ENCODE measurements around the gene GPHB5. TPM values are rescaled to one million over a fixed set of nuclear protein-coding genes. Genes with fewer than 3 reads are reported as not detected.

GPHB5 gene, protein sequence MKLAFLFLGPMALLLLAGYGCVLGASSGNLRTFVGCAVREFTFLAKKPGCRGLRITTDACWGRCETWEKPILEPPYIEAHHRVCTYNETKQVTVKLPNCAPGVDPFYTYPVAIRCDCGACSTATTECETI
- total RNA-seq (2014; rRNA removed; shearing (Covaris generic)) = not detected in 2 replicates
- polyA plus RNA-seq (2016; fragmentation: Nextera tagmentation; extraction: Ambion mirVana) = not detected in 2 replicates

DNA sequence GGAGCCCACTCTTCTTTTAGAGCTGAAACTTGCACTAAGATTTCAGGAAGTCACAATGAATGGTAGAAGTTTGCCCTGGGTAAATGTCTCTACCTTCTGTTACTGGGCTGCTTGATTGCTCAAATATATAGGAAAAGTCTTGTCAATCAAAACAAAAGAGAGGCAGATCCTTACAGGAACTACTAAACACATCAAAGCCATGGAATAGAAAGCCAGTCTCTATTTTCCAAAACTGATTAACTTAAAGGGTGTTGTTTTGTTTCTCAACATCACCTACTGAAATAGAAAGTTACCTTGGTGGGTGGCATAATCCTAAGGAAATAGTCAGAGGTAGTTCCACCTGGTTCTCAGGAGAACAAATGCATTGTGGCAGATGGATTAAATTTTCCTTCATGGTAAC lies at the start of gene GPHB5:
GPHB5 (minus strand) TSS at position 101 of the 400 bp plus-strand sequence. CDS start 1,086 bp downstream, outside the sequence.
- no peaks in the 10 kb centered on the region for H4K20me1 ChIP-seq (ENCODE audit: insufficient read depth)
- H3K27me3 ChIP-seq (replicated peaks; ENCODE audit: insufficient read depth) = no peaks in the 10 kb centered on the region; the same call in 1 of the 2 replicates
- no peak within 1 kb of the TSS for H3K9ac ChIP-seq
- no peak within 1 kb of the TSS for H3K4me2 ChIP-seq (ENCODE audit: unreplicated experiment)
- H3K9me2 ChIP-seq (ENCODE audit: insufficient read depth) = no peaks in the 10 kb centered on the region
- TF ChIP-seq EZH2 (IDR thresholded peaks at IDR 0.05; ENCODE audit: insufficient read depth, poor library complexity, severe bottlenecking) (no peak), EZH2phosphoT487 (IDR thresholded peaks at IDR 0.05; ENCODE audit: insufficient read depth, low read depth) (no peak)
- H3K4me3 ChIP-seq = no peak within 1 kb of the TSS
- H3K4me1 ChIP-seq (ENCODE audit: insufficient read depth) = no peaks in the 10 kb centered on the region
- no peaks in the 10 kb centered on the region for H3K79me2 ChIP-seq (ENCODE audit: insufficient read depth)
- H3K27ac ChIP-seq = no peak within 1 kb of the TSS
- no peaks in the 10 kb centered on the region for H3K9me3 ChIP-seq (ENCODE audit: low read depth)
- in situ Hi-C loops (cut with MboI) = no loop called here
- no peaks in the 10 kb centered on the region for H3F3A ChIP-seq (ENCODE audit: insufficient read depth)
- DNase-seq = no peak
- no peaks in the 10 kb centered on the region for H3K36me3 ChIP-seq (ENCODE audit: low read depth)
- no peak within 1 kb of the TSS for H2AFZ ChIP-seq

DNA sequence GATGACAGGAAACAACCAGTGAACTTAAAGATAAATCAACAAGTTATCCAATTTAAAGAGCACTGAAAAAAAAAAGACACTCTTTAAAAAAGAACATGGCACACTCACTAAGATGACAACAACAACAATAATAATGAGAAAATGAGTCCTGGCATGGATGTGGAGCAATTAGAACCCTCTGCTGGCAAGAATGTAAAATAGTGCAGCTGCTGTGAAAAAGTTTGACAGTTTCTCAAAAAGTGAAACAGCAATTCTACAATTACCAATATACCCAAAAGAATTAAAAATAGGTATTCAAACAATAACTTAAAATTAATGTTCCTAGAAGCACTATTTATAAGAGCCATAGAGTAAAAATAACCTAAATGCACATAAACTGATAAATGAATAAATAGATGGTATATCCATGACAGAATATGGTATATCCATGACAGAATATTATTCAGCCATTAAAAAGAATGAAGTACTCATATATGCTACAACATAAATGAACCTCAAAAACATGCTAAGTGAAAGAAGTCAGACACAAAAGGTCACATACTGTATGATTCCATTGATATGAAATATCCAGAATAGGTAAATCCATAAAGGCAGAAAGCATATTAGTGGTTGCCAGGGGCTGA lies 49.1 kb upstream of the GPHB5 start:
- no peaks in the 10 kb centered on the region for H3K9me2 ChIP-seq (ENCODE audit: insufficient read depth)
- TF ChIP-seq EZH2phosphoT487 (IDR thresholded peaks at IDR 0.05; ENCODE audit: insufficient read depth, low read depth) (no peak), EZH2 (IDR thresholded peaks at IDR 0.05; ENCODE audit: insufficient read depth, poor library complexity, severe bottlenecking) (no peak)
- no peak overlapping the region for H3K27ac ChIP-seq
- H3K9me3 ChIP-seq (ENCODE audit: low read depth) = no peaks in the 10 kb centered on the region
- H3K4me2 ChIP-seq (ENCODE audit: unreplicated experiment) = no peak overlapping the region
- in situ Hi-C loops (cut with MboI) = no loop called here
- H3K4me1 ChIP-seq (ENCODE audit: insufficient read depth) = no peaks in the 10 kb centered on the region
- H3K4me3 ChIP-seq = no peak overlapping the region
- no peaks in the 10 kb centered on the region for H3K27me3 ChIP-seq (replicated peaks; ENCODE audit: insufficient read depth)
- H4K20me1 ChIP-seq (ENCODE audit: insufficient read depth) = no peaks in the 10 kb centered on the region
- DNase-seq = no peak
- H3F3A ChIP-seq (ENCODE audit: insufficient read depth) = no peaks in the 10 kb centered on the region
- H3K36me3 ChIP-seq (ENCODE audit: low read depth) = peaks cover 7% of the 10 kb centered on the region; the same call in 1 of the 2 replicates
- H3K9ac ChIP-seq = no peak overlapping the region
- no peaks in the 10 kb centered on the region for H3K79me2 ChIP-seq (ENCODE audit: insufficient read depth)
- no peak overlapping the region for H2AFZ ChIP-seq

DNA sequence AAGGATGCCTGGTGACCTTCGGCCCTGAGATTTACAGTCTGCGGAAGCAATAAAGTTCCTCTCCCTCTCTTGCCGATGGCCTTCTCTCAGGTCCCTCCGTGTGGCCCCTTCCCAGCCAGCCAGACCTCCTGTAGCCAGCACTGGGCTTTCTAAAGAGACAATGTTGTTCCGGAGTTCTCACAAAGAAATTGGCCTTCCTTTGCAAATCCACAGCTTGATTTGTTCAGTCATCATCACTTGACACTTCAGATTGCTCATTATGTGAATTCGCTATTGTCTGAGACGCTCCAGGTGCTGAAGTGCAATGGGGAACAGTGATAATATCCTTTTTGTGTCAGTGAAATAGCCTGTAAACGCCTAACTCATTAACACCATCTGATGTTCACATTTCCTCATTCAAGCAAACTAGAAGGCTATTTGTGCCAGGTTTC lies 43.7 kb upstream of the GPHB5 start:
- Histone ChIP-seq H3K9me3 (ENCODE audit: low read depth) (no peaks in the 10 kb centered on the region), H3K4me2 (ENCODE audit: unreplicated experiment) (no peak overlapping the region), H3K79me2 (ENCODE audit: insufficient read depth) (no peaks in the 10 kb centered on the region), H3F3A (ENCODE audit: insufficient read depth) (no peaks in the 10 kb centered on the region), H3K4me1 (ENCODE audit: insufficient read depth) (no peaks in the 10 kb centered on the region), H3K36me3 (ENCODE audit: low read depth) (no peaks in the 10 kb centered on the region), H3K27ac (no peak overlapping the region), H3K9ac (no peak overlapping the region), H3K27me3 (replicated peaks; ENCODE audit: insufficient read depth) (no peaks in the 10 kb centered on the region), H3K9me2 (ENCODE audit: insufficient read depth) (no peaks in the 10 kb centered on the region), H3K4me3 (no peak overlapping the region), H4K20me1 (ENCODE audit: insufficient read depth) (no peaks in the 10 kb centered on the region), H2AFZ (no peak overlapping the region)
- in situ Hi-C loops (cut with MboI) = no loop called here
- DNase-seq = no peak
- TF ChIP-seq EZH2phosphoT487 (IDR thresholded peaks at IDR 0.05; ENCODE audit: insufficient read depth, low read depth) (no peak), EZH2 (IDR thresholded peaks at IDR 0.05; ENCODE audit: insufficient read depth, poor library complexity, severe bottlenecking) (no peak)
- 58% methylated on average over 8 of the region's 8 CpGs for WGBS, 2 experiments (ENCODE audit: low coverage in 1 of 2, low lambda C conversion rate in 2 of 2, missing lambda C conversion rate in 2 of 2)

DNA sequence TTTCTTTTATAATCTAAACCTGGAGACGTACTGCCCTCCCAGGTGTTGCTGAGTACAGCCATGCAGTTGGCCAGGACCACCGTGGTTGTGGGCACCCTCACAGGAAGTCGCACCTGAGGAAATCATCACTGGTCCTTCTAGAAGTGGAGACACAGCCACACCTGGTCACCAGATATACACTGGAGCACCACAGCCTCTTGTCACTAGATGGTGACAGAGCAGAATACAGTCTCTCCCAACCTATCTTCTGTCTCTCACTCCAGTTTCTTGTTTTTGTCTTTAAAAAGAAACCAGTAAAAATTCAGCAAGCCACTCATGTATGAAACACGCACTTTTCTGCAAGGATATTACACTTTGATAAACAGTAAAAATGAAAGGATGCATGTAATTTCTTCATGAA lies 43.1 kb upstream of the GPHB5 start:
- Histone ChIP-seq H3K9me3 (ENCODE audit: low read depth) (no peaks in the 10 kb centered on the region), H3K27ac (no peak overlapping the region), H3K4me1 (ENCODE audit: insufficient read depth) (no peaks in the 10 kb centered on the region), H3K9ac (no peak overlapping the region), H3F3A (ENCODE audit: insufficient read depth) (no peaks in the 10 kb centered on the region), H2AFZ (no peak overlapping the region), H4K20me1 (ENCODE audit: insufficient read depth) (no peaks in the 10 kb centered on the region), H3K9me2 (ENCODE audit: insufficient read depth) (no peaks in the 10 kb centered on the region), H3K27me3 (replicated peaks; ENCODE audit: insufficient read depth) (no peaks in the 10 kb centered on the region), H3K79me2 (ENCODE audit: insufficient read depth) (no peaks in the 10 kb centered on the region), H3K36me3 (ENCODE audit: low read depth) (no peaks in the 10 kb centered on the region), H3K4me2 (ENCODE audit: unreplicated experiment) (no peak overlapping the region), H3K4me3 (no peak overlapping the region)
- DNase-seq = no peak
- TF ChIP-seq EZH2phosphoT487 (IDR thresholded peaks at IDR 0.05; ENCODE audit: insufficient read depth, low read depth) (no peak), EZH2 (IDR thresholded peaks at IDR 0.05; ENCODE audit: insufficient read depth, poor library complexity, severe bottlenecking) (no peak)
- in situ Hi-C loops (cut with MboI) = no loop called here
- WGBS, 2 experiments (ENCODE audit: low coverage in 1 of 2, low lambda C conversion rate in 2 of 2, missing lambda C conversion rate in 2 of 2) = 63 to 65% methylated on average over 4 of the region's 4 CpGs

All from GM23248 (cell line).